Keratinocyte (primary cell): ENCODE data around the gene DNAAF6.

Experiments
- EZH2 ChIP-seq: IDR thresholded peaks from one replicate; pipeline ENCODE4 v1.6.1; 2012; ENCODE audit warnings: inconsistent platforms, mild to moderate bottlenecking, low read length, moderate library complexity
- TF ChIP-seq, protein P1 (sequence below), 3 experiments: IDR thresholded peaks in 1 of 3; conservative IDR thresholded peaks in 1 of 3; optimal IDR thresholded peaks in 1 of 3; 2 replicates in 2 of 3; 3 replicates in 1 of 3; pipeline versions ENCODE3 to v1.5.1; 2011; ENCODE audit warnings: low read length in 3 of 3, mild to moderate bottlenecking in 3 of 3, moderate library complexity in 2 of 3, control low read depth in 1 of 3, inconsistent platforms in 1 of 3; ENCODE audit not compliant: insufficient read depth in 2 of 3; ENCODE audit errors: extremely low read depth in 1 of 3

DNA sequence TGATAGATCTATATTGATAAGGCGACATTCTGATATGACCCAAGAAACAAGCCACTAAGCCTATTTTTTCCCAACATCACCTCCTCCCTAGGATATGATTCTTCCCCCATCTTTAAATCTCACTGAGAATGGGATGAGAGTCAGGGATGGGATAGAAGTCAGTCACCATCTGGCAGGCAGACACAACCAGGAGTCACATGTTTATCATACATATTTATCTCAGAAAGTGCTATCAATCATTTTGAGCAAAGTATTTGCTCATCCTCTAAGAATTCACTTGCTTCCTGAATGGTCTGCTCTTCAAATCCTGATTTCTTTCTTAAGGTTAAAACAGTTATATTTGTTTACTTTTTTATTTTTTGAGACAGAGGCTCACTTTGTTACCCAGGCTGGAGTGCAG is 20.3 kb downstream of the DNAAF6 start:
- TF ChIP-seq, protein P1, sequence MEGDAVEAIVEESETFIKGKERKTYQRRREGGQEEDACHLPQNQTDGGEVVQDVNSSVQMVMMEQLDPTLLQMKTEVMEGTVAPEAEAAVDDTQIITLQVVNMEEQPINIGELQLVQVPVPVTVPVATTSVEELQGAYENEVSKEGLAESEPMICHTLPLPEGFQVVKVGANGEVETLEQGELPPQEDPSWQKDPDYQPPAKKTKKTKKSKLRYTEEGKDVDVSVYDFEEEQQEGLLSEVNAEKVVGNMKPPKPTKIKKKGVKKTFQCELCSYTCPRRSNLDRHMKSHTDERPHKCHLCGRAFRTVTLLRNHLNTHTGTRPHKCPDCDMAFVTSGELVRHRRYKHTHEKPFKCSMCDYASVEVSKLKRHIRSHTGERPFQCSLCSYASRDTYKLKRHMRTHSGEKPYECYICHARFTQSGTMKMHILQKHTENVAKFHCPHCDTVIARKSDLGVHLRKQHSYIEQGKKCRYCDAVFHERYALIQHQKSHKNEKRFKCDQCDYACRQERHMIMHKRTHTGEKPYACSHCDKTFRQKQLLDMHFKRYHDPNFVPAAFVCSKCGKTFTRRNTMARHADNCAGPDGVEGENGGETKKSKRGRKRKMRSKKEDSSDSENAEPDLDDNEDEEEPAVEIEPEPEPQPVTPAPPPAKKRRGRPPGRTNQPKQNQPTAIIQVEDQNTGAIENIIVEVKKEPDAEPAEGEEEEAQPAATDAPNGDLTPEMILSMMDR (optimal IDR thresholded peaks at IDR 0.05 in 1 of 3, IDR thresholded peaks at IDR 0.05 in 1 of 3, conservative IDR thresholded peaks at IDR 0.05 in 1 of 3; ENCODE audit: extremely low read depth in 1 of 3, insufficient read depth in 2 of 3, low read length in 3 of 3) = no peak
- TF ChIP-seq EZH2 = no peak
